Endodermal cell (in vitro differentiated cells): Measurements from ENCODE around the gene SMPDL3A. TPM values are rescaled to one million over a fixed set of nuclear protein-coding genes. Genes with fewer than 3 reads are reported as not detected.
A peak's percentile ranks its signal among the peaks of the same experiment; 100 is the strongest.

ENCODE experiments used
- DNase-seq: peaks from one replicate; pipeline ENCODE4 v3.0.0-alpha.2; 2017
- H3K27ac ChIP-seq: 2 replicates; pipeline ENCODE4 v1.5.1; 2013; ENCODE audit warnings: mild to moderate bottlenecking, low read depth, low read length, moderate library complexity
- H3K27me3 ChIP-seq: 2 replicates; pipeline ENCODE4 v1.6.1; 2013; ENCODE audit warnings: mild to moderate bottlenecking, low read length, moderate library complexity; ENCODE audit not compliant: insufficient read depth, control insufficient read depth, poor library complexity, severe bottlenecking
- H3K36me3 ChIP-seq: 2 replicates; pipeline ENCODE4 v1.7.0; 2013; ENCODE audit warnings: mild to moderate bottlenecking, low read length, moderate library complexity; ENCODE audit not compliant: control insufficient read depth, insufficient read depth
- H3K4me1 ChIP-seq: one replicate; pipeline ENCODE4 v1.7.0; 2013; ENCODE audit warnings: low read length; ENCODE audit not compliant: control insufficient read depth, insufficient read depth
- H3K4me3 ChIP-seq: 2 replicates; pipeline ENCODE4 v1.5.1; 2013; ENCODE audit warnings: mild to moderate bottlenecking, low read length, moderate library complexity
- H3K9ac ChIP-seq: 2 replicates; pipeline ENCODE4 v1.6.1; 2013; ENCODE audit warnings: mild to moderate bottlenecking, low read length, moderate library complexity; ENCODE audit not compliant: poor library complexity, severe bottlenecking; ENCODE audit errors: extremely low read depth
- H3K9me3 ChIP-seq: 2 replicates; pipeline ENCODE4 v1.6.1; 2013; ENCODE audit warnings: mild to moderate bottlenecking, low read length, moderate library complexity; ENCODE audit not compliant: control insufficient read depth
- H3K27ac Mint-ChIP-seq: 2 replicates; pipeline ENCODE4 v1.8.0; 2020; ENCODE audit warnings: mixed read lengths
- H3K27me3 Mint-ChIP-seq: 2 replicates; pipeline ENCODE4 v1.8.0; 2021; ENCODE audit warnings: mild to moderate bottlenecking, mixed read lengths; ENCODE audit not compliant: insufficient read depth
- H3K36me3 Mint-ChIP-seq: 2 replicates; pipeline ENCODE4 v1.8.0; 2020; ENCODE audit warnings: low read depth, mixed read lengths
- H3K4me1 Mint-ChIP-seq: 2 replicates; pipeline ENCODE4 v1.8.0; 2020; ENCODE audit warnings: mixed read lengths
- H3K4me3 Mint-ChIP-seq: 2 replicates; pipeline ENCODE4 v1.8.0; 2020; ENCODE audit warnings: mild to moderate bottlenecking, moderate library complexity, mixed read lengths
- H3K9me3 Mint-ChIP-seq: 2 replicates; pipeline ENCODE4 v1.8.0; 2020; ENCODE audit warnings: mild to moderate bottlenecking, mixed read lengths
- CTCF ChIP-seq: fragments of 200-600 bp; sonication (generic); conservative IDR thresholded peaks from 2 replicates; pipeline ENCODE4 v1.5.0; 2021; ENCODE audit warnings: antibody characterized with exemption, mild to moderate bottlenecking
- WGBS, 2 experiments: methylation state at CpG; one replicate each; pipeline versions ENCODE4 v1.1.5 to v1.1.7; 2013; ENCODE audit warnings: missing lambda C conversion rate in 2 of 2, mixed read lengths in 1 of 2; ENCODE audit not compliant: insufficient coverage in 1 of 2, insufficient read length in 1 of 2; 5-methylcytosine and 5-hydroxymethylcytosine counted together
- total RNA-seq, 2 donors: library from RNA; stranded (reverse); fragmentation: NEBNext Ultra II Directional in 1 of 2; extraction: Animal tissue kit (Norgen Biotek cat#: 25700) in 1 of 2; gene quantifications; 2 replicates in 1 of 2; 3 replicates in 1 of 2; pipeline ENCODE4 v1.2.1, GENCODE V29; 2021

Gene SMPDL3A
- total RNA-seq, 2 donors from 2014 or later: 2.8 to 3.2 TPM

- Mint-ChIP-seq H3K9me3 (no peaks in the 10 kb centered on the region), H3K27ac (no peak overlapping the region), H3K4me1 (no peaks in the 10 kb centered on the region), H3K36me3 (no peaks in the 10 kb centered on the region), H3K4me3 (no peak overlapping the region), H3K27me3 (no peaks in the 10 kb centered on the region)
- Histone ChIP-seq H3K4me3 (no peak overlapping the region), H3K9me3 (no peaks in the 10 kb centered on the region), H3K9ac (no peak overlapping the region), H3K4me1 (no peaks in the 10 kb centered on the region), H3K36me3 (no peaks in the 10 kb centered on the region), H3K27ac (no peak overlapping the region), H3K27me3 (no peaks in the 10 kb centered on the region)
- no peak for DNase-seq
- WGBS, 2 experiments: 83 to 94% methylated on average over 1 to 2 of the region's 2 CpGs
- TF ChIP-seq CTCF: no peak
Measured at GRCh38 chr6:122818866-122819265, 29.8 kb downstream of the SMPDL3A start.

GRCh38 chr6:122821095-122821494 lies 32.0 kb downstream of the SMPDL3A start:
- WGBS, 2 experiments: 70% methylated on average over 2 of the region's 2 CpGs; no CpG with 5 or more reads in 1 of the 2 experiments
- H3K27me3 Mint-ChIP-seq: no peaks in the 10 kb centered on the region

GRCh38 chr6:122825163-122825562 lies 36.1 kb downstream of the SMPDL3A start:
- H3K36me3 Mint-ChIP-seq: no peaks in the 10 kb centered on the region
- no peak overlapping the region for H3K27ac Mint-ChIP-seq
- no peaks in the 10 kb centered on the region for H3K4me1 ChIP-seq
- H3K9ac ChIP-seq: no peak overlapping the region
- no peaks in the 10 kb centered on the region for H3K9me3 Mint-ChIP-seq
- TF ChIP-seq CTCF: no peak
- DNase-seq: no peak
- peak overlapping the region; percentile 71 for H3K27ac ChIP-seq
- peaks cover 3% of the 10 kb centered on the region for H3K4me1 Mint-ChIP-seq
- H3K27me3 ChIP-seq: no peaks in the 10 kb centered on the region
- H3K36me3 ChIP-seq: no peaks in the 10 kb centered on the region
- H3K4me3 Mint-ChIP-seq: no peak overlapping the region
- H3K27me3 Mint-ChIP-seq: no peaks in the 10 kb centered on the region
- whole genome bisulfite sequencing, 2 experiments: 78 to 88% methylated on average over 4 to 5 of the region's 5 CpGs
- H3K9me3 ChIP-seq: no peaks in the 10 kb centered on the region
- H3K4me3 ChIP-seq: no peak overlapping the region

More at GRCh38 chr6:122821095-122821494, 32.0 kb downstream of the SMPDL3A start:
- Mint-ChIP-seq H3K9me3 (no peaks in the 10 kb centered on the region), H3K36me3 (no peaks in the 10 kb centered on the region), H3K4me3 (no peak overlapping the region), H3K4me1 (no peaks in the 10 kb centered on the region), H3K27ac (no peak overlapping the region)
- no peaks in the 10 kb centered on the region for H3K9me3 ChIP-seq
- no peaks in the 10 kb centered on the region for H3K4me1 ChIP-seq
- H3K27me3 ChIP-seq: no peaks in the 10 kb centered on the region
- DNase-seq: no peak
- no peak overlapping the region for H3K4me3 ChIP-seq
- no peak overlapping the region for H3K27ac ChIP-seq
- no peak overlapping the region for H3K9ac ChIP-seq
- TF ChIP-seq CTCF: no peak
- no peaks in the 10 kb centered on the region for H3K36me3 ChIP-seq
